A549 (cell line): ENCODE measurements around the gene SORT1. TPM values are rescaled to one million over a fixed set of nuclear protein-coding genes. Genes with fewer than 3 reads are reported as not detected.

Experiments used
- ATAC-seq, 2 experiments: fragments of 200-7000 bp in 1 of 2; fragments of >200 bp in 1 of 2; cut with Nextera tagmentation in 1 of 2; cut with Tn5 transposase in 1 of 2; 3 replicates each; pipeline versions ENCODE4 v1.8.0 to v1.9.1; 2018 to 2020; ENCODE audit warnings: mild to moderate bottlenecking in 1 of 2, moderate library complexity in 1 of 2
- CTCF ChIA-PET: fragments of 300-600 bp; sonication (Branson Sonifier 250); formaldehyde crosslinking; extraction: SDS; loops from one replicate; lab custom pipeline; 2021; ENCODE audit warnings: antibody characterized with exemption, inconsistent platforms; lab: Yijun Ruan, JAX
- POLR2A ChIA-PET: fragments of 350-600 bp; formaldehyde crosslinking; extraction: SDS; loops from one replicate; lab custom pipeline; 2021; ENCODE audit warnings: antibody characterized with exemption, inconsistent platforms; lab: Yijun Ruan, JAX
- DNase-seq, 2 experiments: peaks; one replicate each; pipeline versions ENCODE4 v3.0.0 to v3.0.0-alpha.2; 2011 to 2016; ENCODE audit warnings: low read depth in 1 of 2, low spot score in 1 of 2
- FAIRE-seq: peaks from 2 replicates; lab custom pipeline; 2011; peaks lifted over from hg19 to GRCh38; lab: Jason Lieb, UNC
- H3K27ac ChIP-seq, 2 experiments: fragments of >200 bp; sonication (Bioruptor Twin); formaldehyde crosslinking; 3 replicates each; pipeline ENCODE4 v1.5.1; 2016 to 2017
- H3K4me1 ChIP-seq: fragments of >200 bp; sonication (Bioruptor Twin); formaldehyde crosslinking; 3 replicates; pipeline ENCODE4 v1.6.1; 2016
- H3K4me2 ChIP-seq: fragments of >200 bp; sonication (Bioruptor Twin); formaldehyde crosslinking; 3 replicates; pipeline ENCODE4 v1.6.1; 2016
- H3K4me3 ChIP-seq: fragments of >200 bp; sonication (Bioruptor Twin); formaldehyde crosslinking; 3 replicates; pipeline ENCODE4 v1.5.1; 2016
- H3K9me3 ChIP-seq: fragments of >200 bp; sonication (Bioruptor Twin); formaldehyde crosslinking; 3 replicates; pipeline ENCODE4 v1.6.1; 2016
- CBX2 ChIP-seq: fragments of 200-600 bp; sonication (generic); IDR thresholded peaks from 2 replicates; pipeline ENCODE4 v1.6.1; 2016; ENCODE audit warnings: low read depth, mild to moderate bottlenecking, borderline replicate concordance
- CBX8 ChIP-seq: fragments of 200-600 bp; sonication (generic); IDR thresholded peaks from 2 replicates; pipeline ENCODE4 v1.6.1; 2016
- CHD4 ChIP-seq: fragments of 200-600 bp; sonication (generic); IDR thresholded peaks from 2 replicates; pipeline ENCODE4 v1.6.1; 2016; ENCODE audit warnings: antibody characterized with exemption, mild to moderate bottlenecking, borderline replicate concordance
- EHMT2 ChIP-seq: fragments of 200-600 bp; sonication (generic); IDR thresholded peaks from 2 replicates; pipeline ENCODE4 v1.6.1; 2016; ENCODE audit warnings: antibody characterized with exemption, low read depth, mild to moderate bottlenecking, moderate library complexity
- ESRRA ChIP-seq: fragments of 150-350 bp; IDR thresholded peaks from 2 replicates; pipeline ENCODE4 v1.6.1; 2014; ENCODE audit warnings: mild to moderate bottlenecking, low read length, borderline replicate concordance
- FOSB ChIP-seq: fragments of 250-450 bp; sonication (Bioruptor Pico); IDR thresholded peaks from 2 replicates; pipeline ENCODE4 v1.5.0; 2020; ENCODE audit warnings: mild to moderate bottlenecking, moderate library complexity
- FOSL2 ChIP-seq, 2 experiments: fragments of 450-650 bp in 1 of 2; fragments of >200 bp in 1 of 2; sonication (Bioruptor Twin) in 1 of 2; formaldehyde crosslinking; IDR thresholded peaks; 2 replicates each; pipeline versions ENCODE4 v1.5.0 to v1.6.1; 2016 to 2020; ENCODE audit warnings: mild to moderate bottlenecking in 1 of 2, moderate library complexity in 1 of 2
- GATA3 ChIP-seq: IDR thresholded peaks from 2 replicates; pipeline ENCODE4 v1.6.1; 2012; ENCODE audit warnings: borderline replicate concordance
- HOXA7 ChIP-seq: fragments of 250-450 bp; sonication (Bioruptor Pico); IDR thresholded peaks from 2 replicates; pipeline ENCODE4 v1.5.0; 2020; ENCODE audit warnings: mild to moderate bottlenecking, moderate library complexity
- HOXB13 ChIP-seq: fragments of 250-450 bp; sonication (Bioruptor Pico); IDR thresholded peaks from 2 replicates; pipeline ENCODE4 v1.5.0; 2020; ENCODE audit warnings: low read depth, mild to moderate bottlenecking, moderate library complexity
- JUNB ChIP-seq: fragments of >200 bp; sonication (Bioruptor Twin); formaldehyde crosslinking; IDR thresholded peaks from 2 replicates; pipeline ENCODE4 v1.6.1; 2016
- MYC ChIP-seq: IDR thresholded peaks from 2 replicates; pipeline ENCODE4 v1.6.1; 2012; ENCODE audit warnings: mild to moderate bottlenecking, inconsistent platforms, low read length, improper control_type of control experiment, borderline replicate concordance
- NFE2L2 ChIP-seq: fragments of 150-350 bp; conservative IDR thresholded peaks from 2 replicates; pipeline ENCODE4 v1.6.1; 2014; ENCODE audit warnings: low read length
- NPAS2 ChIP-seq: fragments of 250-450 bp; sonication (Bioruptor Pico); IDR thresholded peaks from 2 replicates; pipeline ENCODE4 v1.8.0; 2022; ENCODE audit warnings: mild to moderate bottlenecking, moderate library complexity, borderline replicate concordance
- PHF8 ChIP-seq: fragments of 200-600 bp; sonication (generic); IDR thresholded peaks from 2 replicates; pipeline ENCODE4 v1.6.1; 2016; ENCODE audit warnings: low read depth, mild to moderate bottlenecking, antibody characterized with exemption, moderate library complexity, borderline replicate concordance
- POLR2AphosphoS2 ChIP-seq: conservative IDR thresholded peaks from 2 replicates; pipeline ENCODE4 v1.6.1; 2012; ENCODE audit warnings: low read length, improper control_type of control experiment, inconsistent platforms
- RCOR1 ChIP-seq: fragments of 150-350 bp; IDR thresholded peaks from 2 replicates; pipeline ENCODE4 v1.6.1; 2014; ENCODE audit warnings: antibody characterized with exemption, low read length, low read depth
- RNF2 ChIP-seq: fragments of 200-600 bp; sonication (generic); IDR thresholded peaks from 2 replicates; pipeline ENCODE4 v1.6.1; 2016; ENCODE audit warnings: low read depth, mild to moderate bottlenecking, antibody characterized with exemption, moderate library complexity, borderline replicate concordance
- SREBF2 ChIP-seq: fragments of 450-650 bp; IDR thresholded peaks from 2 replicates; pipeline ENCODE4 v1.6.1; 2014; ENCODE audit warnings: mild to moderate bottlenecking, moderate library complexity
- TFCP2L1 ChIP-seq: fragments of 250-450 bp; sonication (Bioruptor Pico); IDR thresholded peaks from 2 replicates; pipeline ENCODE4 v1.5.0; 2021; ENCODE audit warnings: mild to moderate bottlenecking
- TP53 ChIP-seq: fragments of 250-450 bp; sonication (Bioruptor Pico); IDR thresholded peaks from 2 replicates; pipeline ENCODE4 v1.5.0; 2021; ENCODE audit warnings: mild to moderate bottlenecking, moderate library complexity
- ZC3H11A ChIP-seq: fragments of 450-650 bp; IDR thresholded peaks from 2 replicates; pipeline ENCODE4 v1.6.1; 2014; ENCODE audit warnings: antibody characterized with exemption, mild to moderate bottlenecking
- ZNF302 ChIP-seq: fragments of 250-450 bp; sonication (Bioruptor Pico); IDR thresholded peaks from 2 replicates; pipeline ENCODE4 v1.9.0; 2021; ENCODE audit warnings: inconsistent platforms, mild to moderate bottlenecking, moderate library complexity
- ZSCAN20 ChIP-seq: fragments of 250-450 bp; sonication (Bioruptor Pico); IDR thresholded peaks from 2 replicates; pipeline ENCODE4 v1.8.0; 2022; ENCODE audit warnings: mild to moderate bottlenecking, moderate library complexity
- WGBS: methylation state at CpG from one replicate; pipeline ENCODE4 v1.1.6; 2017; ENCODE audit errors: missing lambda C conversion rate; 5-methylcytosine and 5-hydroxymethylcytosine counted together
- polyA plus RNA-seq, 4 experiments: library from polyadenylated mRNA; depleted of rRNA in 3 of 4; stranded (reverse); fragments of >200 nt; fragmentation: RNase III in 1 of 4; extraction: RNeasy Plus Mini Kit Qiagen cat#74134 plus additional on column Dnase treatment in 1 of 4; gene quantifications; 2 replicates in 3 of 4; 3 replicates in 1 of 4; pipeline ENCODE4 v1.2.3, GENCODE V29; 2011 to 2017
- TF ChIP-seq, protein P1 (sequence below): fragments of 250-450 bp; sonication (Bioruptor Pico); IDR thresholded peaks from 2 replicates; pipeline ENCODE4 v1.5.0; 2021; ENCODE audit warnings: mild to moderate bottlenecking, moderate library complexity, borderline replicate concordance
- TF ChIP-seq, protein P2 (sequence below): fragments of >200 bp; sonication (Bioruptor Twin); formaldehyde crosslinking; IDR thresholded peaks from 3 replicates; pipeline ENCODE4 v1.5.1; 2016
- TF ChIP-seq, protein P3 (sequence below): fragments of 150-350 bp; IDR thresholded peaks from 2 replicates; pipeline ENCODE4 v1.6.1; 2014; ENCODE audit warnings: low read depth, mild to moderate bottlenecking, low read length
- TF ChIP-seq, protein P4 (sequence below): IDR thresholded peaks from 2 replicates; pipeline ENCODE4 v1.6.1; 2012; ENCODE audit warnings: low read depth, borderline replicate concordance

SORT1 gene
- polyA plus RNA-seq, 2 of the 4 experiments (the other 2 are of a cell fraction) = 6.0 to 14.7 TPM

DNA sequence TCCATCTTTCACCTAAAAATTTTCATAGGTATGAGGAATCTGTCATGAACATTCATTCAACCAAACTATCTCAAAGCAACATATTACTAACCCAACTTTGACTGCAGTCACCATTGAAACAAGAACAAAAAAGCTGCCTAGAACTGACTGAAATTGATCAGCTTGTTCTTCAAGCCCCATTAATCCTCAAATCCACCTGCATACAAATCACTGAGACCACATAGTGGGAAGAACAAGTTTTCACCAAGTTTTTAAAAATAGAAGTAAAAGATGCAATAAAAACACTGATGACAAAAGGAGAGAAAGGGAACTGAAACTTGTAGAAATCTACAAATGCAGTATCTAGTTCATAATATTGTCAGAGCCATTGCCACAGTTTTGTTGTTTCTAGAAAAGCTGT, 6.1 kb downstream of the SORT1 start:
- no peak for TF ChIP-seq RNF2
- TF ChIP-seq ZSCAN20 (CRISPR knock-in tag) = no peak
- TF ChIP-seq FOSL2 (IDR thresholded peaks at IDR 0.05) = no peak
- TF ChIP-seq FOSL2 (CRISPR knock-in tag; IDR thresholded peaks at IDR 0.05) = no peak
- no peak for TF ChIP-seq JUNB
- no peak for TF ChIP-seq SREBF2
- TF ChIP-seq, protein P1, sequence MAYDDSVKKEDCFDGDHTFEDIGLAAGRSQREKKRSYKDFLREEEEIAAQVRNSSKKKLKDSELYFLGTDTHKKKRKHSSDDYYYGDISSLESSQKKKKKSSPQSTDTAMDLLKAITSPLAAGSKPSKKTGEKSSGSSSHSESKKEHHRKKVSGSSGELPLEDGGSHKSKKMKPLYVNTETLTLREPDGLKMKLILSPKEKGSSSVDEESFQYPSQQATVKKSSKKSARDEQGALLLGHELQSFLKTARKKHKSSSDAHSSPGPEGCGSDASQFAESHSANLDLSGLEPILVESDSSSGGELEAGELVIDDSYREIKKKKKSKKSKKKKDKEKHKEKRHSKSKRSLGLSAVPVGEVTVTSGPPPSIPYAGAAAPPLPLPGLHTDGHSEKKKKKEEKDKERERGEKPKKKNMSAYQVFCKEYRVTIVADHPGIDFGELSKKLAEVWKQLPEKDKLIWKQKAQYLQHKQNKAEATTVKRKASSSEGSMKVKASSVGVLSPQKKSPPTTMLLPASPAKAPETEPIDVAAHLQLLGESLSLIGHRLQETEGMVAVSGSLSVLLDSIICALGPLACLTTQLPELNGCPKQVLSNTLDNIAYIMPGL = no peak
- no peak for TF ChIP-seq CHD4
- TF ChIP-seq ZC3H11A = no peak
- no peak for TF ChIP-seq MYC
- TF ChIP-seq TFCP2L1 (CRISPR knock-in tag) = no peak
- TF ChIP-seq, protein P2, sequence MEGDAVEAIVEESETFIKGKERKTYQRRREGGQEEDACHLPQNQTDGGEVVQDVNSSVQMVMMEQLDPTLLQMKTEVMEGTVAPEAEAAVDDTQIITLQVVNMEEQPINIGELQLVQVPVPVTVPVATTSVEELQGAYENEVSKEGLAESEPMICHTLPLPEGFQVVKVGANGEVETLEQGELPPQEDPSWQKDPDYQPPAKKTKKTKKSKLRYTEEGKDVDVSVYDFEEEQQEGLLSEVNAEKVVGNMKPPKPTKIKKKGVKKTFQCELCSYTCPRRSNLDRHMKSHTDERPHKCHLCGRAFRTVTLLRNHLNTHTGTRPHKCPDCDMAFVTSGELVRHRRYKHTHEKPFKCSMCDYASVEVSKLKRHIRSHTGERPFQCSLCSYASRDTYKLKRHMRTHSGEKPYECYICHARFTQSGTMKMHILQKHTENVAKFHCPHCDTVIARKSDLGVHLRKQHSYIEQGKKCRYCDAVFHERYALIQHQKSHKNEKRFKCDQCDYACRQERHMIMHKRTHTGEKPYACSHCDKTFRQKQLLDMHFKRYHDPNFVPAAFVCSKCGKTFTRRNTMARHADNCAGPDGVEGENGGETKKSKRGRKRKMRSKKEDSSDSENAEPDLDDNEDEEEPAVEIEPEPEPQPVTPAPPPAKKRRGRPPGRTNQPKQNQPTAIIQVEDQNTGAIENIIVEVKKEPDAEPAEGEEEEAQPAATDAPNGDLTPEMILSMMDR = no peak
- no peak for TF ChIP-seq NFE2L2
- TF ChIP-seq ESRRA = no peak
- no peak for TF ChIP-seq TP53 (CRISPR knock-in tag)
- Histone ChIP-seq H3K27ac (no peak overlapping the region), H3K4me2 (peak overlapping the region; percentile 43), H3K4me3 (no peak overlapping the region), H3K4me1 (peaks cover 23% of the 10 kb centered on the region; the same call in 2 of the 3 replicates), H3K9me3 (no peaks in the 10 kb centered on the region)
- no peak for DNase-seq
- POLR2A ChIA-PET = no interaction called here
- no peak for FAIRE-seq
- CTCF ChIA-PET = interaction anchor here (1.1 to 3.7 kb wide), 4 partner anchors 9 to 190 kb away, joined by 3 to 10 read pairs (median 3); no protein-coding TSS in a partner anchor
- ATAC-seq = no peak

DNA sequence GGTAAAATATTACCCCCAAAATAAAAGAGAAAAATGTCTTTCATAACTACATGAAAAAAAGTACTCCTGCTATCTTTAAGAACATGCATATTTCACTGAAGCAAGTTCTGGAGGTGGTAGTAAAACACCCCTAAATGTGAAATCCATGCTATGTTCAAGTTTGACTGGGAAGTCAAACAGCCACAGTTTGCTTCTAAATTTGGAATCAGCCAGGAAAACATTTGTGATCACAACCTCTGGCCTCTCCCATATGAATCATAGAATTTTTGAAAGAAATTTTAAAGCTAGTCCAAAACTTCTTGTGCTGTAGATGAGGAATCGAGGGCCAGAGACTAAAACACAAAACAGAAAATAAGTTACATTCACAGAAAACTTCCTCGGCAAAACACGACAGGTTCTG, 6.6 kb downstream of the SORT1 start:
- Histone ChIP-seq H3K9me3 (no peaks in the 10 kb centered on the region), H3K4me1 (peaks cover 19% of the 10 kb centered on the region; the same call in 2 of the 3 replicates), H3K4me3 (no peak overlapping the region), H3K4me2 (peak overlapping the region; percentile 43), H3K27ac (no peak overlapping the region)
- DNase-seq = no peak
- POLR2A ChIA-PET = no interaction called here
- no peak for TF ChIP-seq RCOR1
- no peak for TF ChIP-seq EHMT2
- no peak for TF ChIP-seq FOSB
- TF ChIP-seq GATA3 = no peak
- no peak for TF ChIP-seq NPAS2
- TF ChIP-seq PHF8 = no peak
- TF ChIP-seq ZNF302 = no peak
- no peak for TF ChIP-seq TFCP2L1 (CRISPR knock-in tag)
- TF ChIP-seq JUNB = no peak
- TF ChIP-seq, protein P1 = no peak
- TF ChIP-seq, protein P3, sequence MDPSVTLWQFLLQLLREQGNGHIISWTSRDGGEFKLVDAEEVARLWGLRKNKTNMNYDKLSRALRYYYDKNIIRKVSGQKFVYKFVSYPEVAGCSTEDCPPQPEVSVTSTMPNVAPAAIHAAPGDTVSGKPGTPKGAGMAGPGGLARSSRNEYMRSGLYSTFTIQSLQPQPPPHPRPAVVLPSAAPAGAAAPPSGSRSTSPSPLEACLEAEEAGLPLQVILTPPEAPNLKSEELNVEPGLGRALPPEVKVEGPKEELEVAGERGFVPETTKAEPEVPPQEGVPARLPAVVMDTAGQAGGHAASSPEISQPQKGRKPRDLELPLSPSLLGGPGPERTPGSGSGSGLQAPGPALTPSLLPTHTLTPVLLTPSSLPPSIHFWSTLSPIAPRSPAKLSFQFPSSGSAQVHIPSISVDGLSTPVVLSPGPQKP = no peak
- no peak for TF ChIP-seq CBX8
- TF ChIP-seq POLR2AphosphoS2 = no peak
- TF ChIP-seq HOXA7 (CRISPR knock-in tag) = no peak
- TF ChIP-seq CBX2 = no peak
- TF ChIP-seq HOXB13 (CRISPR knock-in tag) = no peak
- TF ChIP-seq, protein P4, sequence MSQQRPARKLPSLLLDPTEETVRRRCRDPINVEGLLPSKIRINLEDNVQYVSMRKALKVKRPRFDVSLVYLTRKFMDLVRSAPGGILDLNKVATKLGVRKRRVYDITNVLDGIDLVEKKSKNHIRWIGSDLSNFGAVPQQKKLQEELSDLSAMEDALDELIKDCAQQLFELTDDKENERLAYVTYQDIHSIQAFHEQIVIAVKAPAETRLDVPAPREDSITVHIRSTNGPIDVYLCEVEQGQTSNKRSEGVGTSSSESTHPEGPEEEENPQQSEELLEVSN = no peak
- CTCF ChIA-PET = interaction anchor here (1.1 to 3.7 kb wide), 4 partner anchors 8 to 190 kb away, joined by 3 to 10 read pairs (median 3); no protein-coding TSS in a partner anchor
- whole genome bisulfite sequencing = 65% methylated on average over 3 of the region's 3 CpGs
- FAIRE-seq = no peak
- ATAC-seq = no peak
